ENCODE data around the gene BABAM2. TPM values are rescaled to one million over a fixed set of nuclear protein-coding genes. Genes with fewer than 3 reads are reported as not detected.

Gene BABAM2
- total and polyA plus RNA-seq, 2 experiments from 2014 or later: 35.2 to 46.1 TPM

DNA sequence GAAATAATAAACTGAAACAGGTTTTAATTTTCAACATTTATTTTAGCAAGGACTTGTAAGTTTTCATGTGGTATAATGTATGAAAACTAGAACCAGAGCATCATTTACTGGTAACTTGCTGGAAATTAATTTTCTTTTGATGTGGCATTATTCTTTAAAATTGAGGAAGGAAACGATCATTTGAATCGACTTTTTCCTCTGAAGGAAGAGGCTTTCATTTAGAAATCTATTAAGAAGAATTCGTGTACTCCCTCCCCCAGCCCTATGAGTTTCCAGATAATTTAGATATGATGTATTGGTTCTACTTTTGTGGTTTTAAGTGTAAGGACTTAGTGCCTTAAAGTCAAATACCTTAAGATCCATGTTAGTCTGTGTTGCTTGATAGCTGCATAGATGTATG is 2.5 kb downstream of the BABAM2 start:
- 74 to 75% methylated on average over 3 of the region's 3 CpGs for WGBS, 2 experiments (ENCODE audit: low coverage in 1 of 2, low lambda C conversion rate in 2 of 2, missing lambda C conversion rate in 2 of 2)
- no peak for DNase-seq
- H3K9me3 ChIP-seq (ENCODE audit: low read depth): no peaks in the 10 kb centered on the region
- H3K4me1 ChIP-seq (ENCODE audit: insufficient read depth): peaks cover 26% of the 10 kb centered on the region
- no peaks in the 10 kb centered on the region for H4K20me1 ChIP-seq (ENCODE audit: insufficient read depth)
- no peak overlapping the region for H3K4me2 ChIP-seq (ENCODE audit: unreplicated experiment)
- no peak overlapping the region for H3K4me3 ChIP-seq
- TF ChIP-seq EZH2phosphoT487 (IDR thresholded peaks at IDR 0.05; ENCODE audit: insufficient read depth, low read depth): no peak
- no peak for TF ChIP-seq EZH2 (IDR thresholded peaks at IDR 0.05; ENCODE audit: insufficient read depth, poor library complexity, severe bottlenecking)
- H3K9me2 ChIP-seq (ENCODE audit: insufficient read depth): no peaks in the 10 kb centered on the region
- no peak overlapping the region for H3K9ac ChIP-seq
- H3F3A ChIP-seq (ENCODE audit: insufficient read depth): peaks cover 28% of the 10 kb centered on the region
- H2AFZ ChIP-seq: no peak overlapping the region
- no peaks in the 10 kb centered on the region for H3K27me3 ChIP-seq (replicated peaks; ENCODE audit: insufficient read depth)
- in situ Hi-C loops (cut with MboI): no loop called here
- H3K36me3 ChIP-seq (ENCODE audit: low read depth): no peaks in the 10 kb centered on the region; the same call in 1 of the 2 replicates
- H3K27ac ChIP-seq: no peak overlapping the region
- H3K79me2 ChIP-seq (ENCODE audit: insufficient read depth): peaks cover 40% of the 10 kb centered on the region

DNA sequence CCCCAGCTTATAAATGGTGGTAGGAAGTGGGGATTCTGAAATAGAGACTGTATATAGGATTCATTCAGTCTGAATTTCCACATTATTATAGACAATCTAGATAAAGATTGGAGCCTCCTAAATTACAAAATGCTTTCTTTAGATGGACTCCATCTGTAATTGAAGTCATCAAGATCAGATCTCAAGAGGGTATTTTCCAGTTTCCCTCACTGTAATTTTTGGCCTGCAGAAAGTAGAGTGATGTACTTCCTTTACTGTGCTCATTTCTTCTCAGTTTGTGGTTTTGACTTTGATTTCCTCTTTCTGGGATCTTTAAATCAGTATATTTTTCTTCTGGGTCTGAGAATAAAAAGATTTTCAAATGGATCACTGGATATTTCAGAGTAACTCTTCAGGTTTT is 7.2 kb downstream of the BABAM2 start:
- Histone ChIP-seq H3F3A (ENCODE audit: insufficient read depth) (peaks cover 18% of the 10 kb centered on the region), H2AFZ (no peak overlapping the region), H3K9ac (no peak overlapping the region), H3K79me2 (ENCODE audit: insufficient read depth) (peaks cover 10% of the 10 kb centered on the region), H3K4me2 (ENCODE audit: unreplicated experiment) (no peak overlapping the region), H3K4me1 (ENCODE audit: insufficient read depth) (peaks cover 16% of the 10 kb centered on the region), H3K4me3 (no peak overlapping the region), H4K20me1 (ENCODE audit: insufficient read depth) (no peaks in the 10 kb centered on the region), H3K27ac (no peak overlapping the region), H3K9me2 (ENCODE audit: insufficient read depth) (no peaks in the 10 kb centered on the region), H3K36me3 (ENCODE audit: low read depth) (no peaks in the 10 kb centered on the region; the same call in 1 of the 2 replicates), H3K27me3 (replicated peaks; ENCODE audit: insufficient read depth) (no peaks in the 10 kb centered on the region), H3K9me3 (ENCODE audit: low read depth) (no peaks in the 10 kb centered on the region)
- no peak for DNase-seq
- no peak for TF ChIP-seq EZH2 (IDR thresholded peaks at IDR 0.05; ENCODE audit: insufficient read depth, poor library complexity, severe bottlenecking)
- TF ChIP-seq EZH2phosphoT487 (IDR thresholded peaks at IDR 0.05; ENCODE audit: insufficient read depth, low read depth): no peak
- in situ Hi-C loops (cut with MboI): no loop called here

DNA sequence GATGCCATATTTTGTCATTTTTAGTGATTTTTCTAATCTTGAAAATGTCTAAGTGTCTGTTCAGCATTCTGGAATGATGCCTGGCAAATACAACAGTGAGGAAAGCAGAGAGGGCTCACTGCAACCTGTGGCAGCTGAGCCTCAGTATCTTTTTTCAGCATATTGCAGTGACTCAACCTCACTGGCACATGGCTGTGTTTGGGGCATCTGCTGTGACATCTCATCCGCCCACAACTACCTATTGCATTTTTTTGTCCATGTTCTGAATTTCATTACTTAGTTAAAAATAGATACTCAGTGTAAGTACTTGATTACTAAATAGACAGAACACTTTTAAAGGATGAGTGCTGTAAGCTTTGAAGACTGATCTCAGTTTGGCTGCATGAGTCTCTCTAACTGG is 10.7 kb downstream of the BABAM2 start:
- in situ Hi-C loops (cut with MboI): no loop called here
- no peaks in the 10 kb centered on the region for H4K20me1 ChIP-seq (ENCODE audit: insufficient read depth)
- peak overlapping the region; percentile 34 for H3K27ac ChIP-seq
- TF ChIP-seq EZH2 (IDR thresholded peaks at IDR 0.05; ENCODE audit: insufficient read depth, poor library complexity, severe bottlenecking) (no peak), EZH2phosphoT487 (IDR thresholded peaks at IDR 0.05; ENCODE audit: insufficient read depth, low read depth) (no peak)
- H3K79me2 ChIP-seq (ENCODE audit: insufficient read depth): 0 out of 2 replicates have a peak, but pooled peaks cover 10% of the 10 kb centered on the region
- peak; percentile 62 for DNase-seq
- 3 to 12% methylated on average over 1 of the region's 1 CpG for WGBS, 2 experiments (ENCODE audit: low coverage in 1 of 2, low lambda C conversion rate in 2 of 2, missing lambda C conversion rate in 2 of 2)
- H3K27me3 ChIP-seq (replicated peaks; ENCODE audit: insufficient read depth): no peaks in the 10 kb centered on the region
- no peak overlapping the region for H3K4me3 ChIP-seq
- H2AFZ ChIP-seq: no peak overlapping the region
- H3K9me3 ChIP-seq (ENCODE audit: low read depth): no peaks in the 10 kb centered on the region
- no peaks in the 10 kb centered on the region for H3K36me3 ChIP-seq (ENCODE audit: low read depth)
- no peak overlapping the region for H3K9ac ChIP-seq
- peaks cover 19% of the 10 kb centered on the region for H3F3A ChIP-seq (ENCODE audit: insufficient read depth)
- H3K4me2 ChIP-seq (ENCODE audit: unreplicated experiment): peak overlapping the region; percentile 28
- H3K4me1 ChIP-seq (ENCODE audit: insufficient read depth): peaks cover 24% of the 10 kb centered on the region
- H3K9me2 ChIP-seq (ENCODE audit: insufficient read depth): no peaks in the 10 kb centered on the region

DNA sequence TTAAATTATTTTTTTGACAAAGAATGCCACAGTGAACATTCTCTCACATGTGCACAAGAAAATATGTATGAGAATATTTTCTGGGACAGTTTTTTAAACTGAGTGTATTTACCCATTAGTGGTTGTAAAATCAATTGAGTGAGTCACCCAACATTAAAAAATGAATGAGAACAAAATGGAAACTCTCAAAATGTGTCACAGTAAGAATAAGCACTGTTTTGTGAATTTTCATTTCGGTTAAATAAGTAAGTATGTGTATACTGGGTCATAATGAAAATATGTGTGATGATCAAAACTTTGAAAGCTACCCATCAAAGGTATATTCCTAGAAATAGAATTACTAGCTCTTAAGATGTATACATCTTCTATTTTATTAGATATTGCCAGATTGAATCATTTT is 11.6 kb downstream of the BABAM2 start:
- H3K9me3 ChIP-seq (ENCODE audit: low read depth): no peaks in the 10 kb centered on the region
- H3K4me3 ChIP-seq: no peak overlapping the region
- no peaks in the 10 kb centered on the region for H3K9me2 ChIP-seq (ENCODE audit: insufficient read depth)
- no peak overlapping the region for H3K9ac ChIP-seq
- TF ChIP-seq EZH2phosphoT487 (IDR thresholded peaks at IDR 0.05; ENCODE audit: insufficient read depth, low read depth) (no peak), EZH2 (IDR thresholded peaks at IDR 0.05; ENCODE audit: insufficient read depth, poor library complexity, severe bottlenecking) (no peak)
- H3K4me1 ChIP-seq (ENCODE audit: insufficient read depth): peaks cover 24% of the 10 kb centered on the region
- no peaks in the 10 kb centered on the region for H4K20me1 ChIP-seq (ENCODE audit: insufficient read depth)
- H3F3A ChIP-seq (ENCODE audit: insufficient read depth): peaks cover 19% of the 10 kb centered on the region
- no peak for DNase-seq
- H3K4me2 ChIP-seq (ENCODE audit: unreplicated experiment): peak overlapping the region; percentile 28
- in situ Hi-C loops (cut with MboI): no loop called here
- H3K27ac ChIP-seq: peak overlapping the region; percentile 34; the same call in 1 of the 2 replicates
- H3K36me3 ChIP-seq (ENCODE audit: low read depth): no peaks in the 10 kb centered on the region
- no peak overlapping the region for H2AFZ ChIP-seq
- WGBS, 2 experiments (ENCODE audit: low coverage in 1 of 2, low lambda C conversion rate in 2 of 2, missing lambda C conversion rate in 2 of 2): 90 to 96% methylated on average over 1 of the region's 1 CpG
- no peaks in the 10 kb centered on the region for H3K27me3 ChIP-seq (replicated peaks; ENCODE audit: insufficient read depth)
- H3K79me2 ChIP-seq (ENCODE audit: insufficient read depth): 0 out of 2 replicates have a peak, but pooled peaks cover 10% of the 10 kb centered on the region

DNA sequence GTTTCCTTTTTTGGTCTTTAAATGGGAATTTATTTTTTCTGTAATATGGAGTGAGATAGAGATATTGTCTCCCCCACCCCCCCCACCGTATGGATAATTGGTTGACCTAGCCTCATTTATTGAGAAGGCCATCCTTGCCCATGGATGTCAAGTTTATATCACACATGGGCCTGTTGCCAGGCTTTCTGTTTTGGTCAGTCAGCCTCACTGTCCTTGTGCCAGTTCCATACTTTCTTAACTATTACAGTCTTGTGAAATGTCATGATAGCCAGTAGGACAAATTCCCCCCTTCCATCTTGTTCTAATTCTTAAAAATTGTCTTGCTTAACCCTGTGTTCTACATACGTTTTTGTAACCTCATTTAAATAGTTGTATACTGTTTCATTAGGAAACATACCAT is 12.5 kb downstream of the BABAM2 start:
- Histone ChIP-seq H3K79me2 (ENCODE audit: insufficient read depth) (peaks cover 10% of the 10 kb centered on the region; the same call in 1 of the 2 replicates), H3K4me2 (ENCODE audit: unreplicated experiment) (no peak overlapping the region), H3K36me3 (ENCODE audit: low read depth) (no peaks in the 10 kb centered on the region), H3K27ac (no peak overlapping the region), H3K9ac (no peak overlapping the region), H3F3A (ENCODE audit: insufficient read depth) (peaks cover 19% of the 10 kb centered on the region), H3K27me3 (replicated peaks; ENCODE audit: insufficient read depth) (no peaks in the 10 kb centered on the region), H3K4me1 (ENCODE audit: insufficient read depth) (peaks cover 24% of the 10 kb centered on the region), H2AFZ (no peak overlapping the region), H4K20me1 (ENCODE audit: insufficient read depth) (no peaks in the 10 kb centered on the region), H3K9me3 (ENCODE audit: low read depth) (no peaks in the 10 kb centered on the region), H3K9me2 (ENCODE audit: insufficient read depth) (no peaks in the 10 kb centered on the region), H3K4me3 (no peak overlapping the region)
- in situ Hi-C loops (cut with MboI): no loop called here
- WGBS, 2 experiments (ENCODE audit: low coverage in 1 of 2, low lambda C conversion rate in 2 of 2, missing lambda C conversion rate in 2 of 2): 88% methylated on average over 2 of the region's 2 CpGs
- TF ChIP-seq EZH2phosphoT487 (IDR thresholded peaks at IDR 0.05; ENCODE audit: insufficient read depth, low read depth) (no peak), EZH2 (IDR thresholded peaks at IDR 0.05; ENCODE audit: insufficient read depth, poor library complexity, severe bottlenecking) (no peak)
- DNase-seq: no peak
